B cell (primary cell): ENCODE results near the gene SLCO2B1. TPM values are rescaled to one million over a fixed set of nuclear protein-coding genes. Genes with fewer than 3 reads are reported as not detected.

Source experiments
- ATAC-seq: fragments of 200-7000 bp; cut with Tn5 transposase; one replicate; pipeline ENCODE4 v1.10.0; 2021; ENCODE audit warnings: low read depth, mild to moderate bottlenecking, moderate number of reproducible peaks, moderate library complexity
- CTCF ChIA-PET: fragments of 350-600 bp; sonication (Branson Sonifier 250); formaldehyde crosslinking; loops from one replicate; lab custom pipeline; 2021; ENCODE audit warnings: antibody characterized with exemption, inconsistent platforms; lab: Charles Lee
- POLR2A ChIA-PET: fragments of 350-600 bp; sonication (Branson Sonifier 250); formaldehyde crosslinking; loops from one replicate; lab custom pipeline; 2021; ENCODE audit warnings: antibody characterized with exemption; lab: Charles Lee
- DNase-seq: peaks from one replicate; pipeline ENCODE4 v3.0.0; 2013
- H2AFZ ChIP-seq: 2 replicates; pipeline ENCODE4 v1.6.1; 2012; ENCODE audit warnings: mild to moderate bottlenecking, low read depth, low read length; ENCODE audit not compliant: insufficient read depth, poor library complexity, severe bottlenecking
- H3K27ac ChIP-seq, 2 donors: 1 replicate in 1 of 2; 2 replicates in 1 of 2; pipeline ENCODE4 v1.5.1; 2012 to 2013; ENCODE audit warnings: low read length in 2 of 2, mild to moderate bottlenecking in 2 of 2, moderate library complexity in 1 of 2
- H3K27me3 ChIP-seq, 4 experiments: fragments of 200-600 bp in 1 of 4; sonication (generic) in 1 of 4; replicated peaks in 1 of 4; 1 replicate in 2 of 4; 2 replicates in 2 of 4; pipeline versions ENCODE4 v1.6.1 to v1.7.0; 2013 to 2016; ENCODE audit warnings: low read length in 3 of 4, mild to moderate bottlenecking in 2 of 4, mixed read lengths in 1 of 4, moderate library complexity in 1 of 4; ENCODE audit not compliant: insufficient read depth in 4 of 4, control insufficient read depth in 3 of 4; ENCODE audit errors: control extremely low read depth in 1 of 4
- H3K36me3 ChIP-seq, 2 experiments: replicated peaks in 1 of 2; 1 replicate in 1 of 2; 2 replicates in 1 of 2; pipeline versions ENCODE4 v1.6.1 to v1.7.1; 2013; ENCODE audit warnings: low read length in 1 of 2; ENCODE audit not compliant: insufficient read depth in 2 of 2, control insufficient read depth in 1 of 2; ENCODE audit errors: control extremely low read depth in 1 of 2, extremely low read depth in 1 of 2
- H3K4me1 ChIP-seq, 2 donors: fragments of 200-600 bp in 1 of 2; sonication (generic) in 1 of 2; 1 replicate in 1 of 2; 2 replicates in 1 of 2; pipeline versions ENCODE4 v1.5.1 to v1.6.1; 2013 to 2017; ENCODE audit warnings: low read length in 2 of 2; ENCODE audit not compliant: control insufficient read depth in 2 of 2, insufficient read depth in 2 of 2
- H3K4me2 ChIP-seq: replicated peaks from 2 replicates; pipeline ENCODE3; 2012; ENCODE audit warnings: mild to moderate bottlenecking, low read depth, low read length; ENCODE audit not compliant: poor library complexity, severe bottlenecking
- H3K4me3 ChIP-seq, 5 experiments: fragments of 200-600 bp in 1 of 5; sonication (generic) in 1 of 5; 1 replicate in 3 of 5; 2 replicates in 2 of 5; pipeline versions ENCODE4 v1.5.1 to v1.7.0; 2011 to 2016; ENCODE audit warnings: low read length in 4 of 5, mild to moderate bottlenecking in 4 of 5, low read depth in 2 of 5, control low read depth in 1 of 5, moderate library complexity in 1 of 5; ENCODE audit not compliant: insufficient read depth in 1 of 5; ENCODE audit errors: control extremely low read depth in 1 of 5, extremely low read depth in 1 of 5
- H3K79me2 ChIP-seq: fragments of 200-600 bp; sonication (generic); one replicate; pipeline ENCODE4 v1.6.0; 2016; ENCODE audit warnings: low read length; ENCODE audit not compliant: control insufficient read depth, insufficient read depth
- H3K9ac ChIP-seq: fragments of 200-600 bp; sonication (generic); 2 replicates; pipeline ENCODE4 v1.6.1; 2017; ENCODE audit warnings: mild to moderate bottlenecking, low read length, moderate library complexity
- H3K9me3 ChIP-seq, 3 donors: one replicate each; pipeline versions ENCODE4 v1.6.1 to v1.7.1; 2013; ENCODE audit warnings: low read length in 2 of 3; ENCODE audit not compliant: control insufficient read depth in 2 of 3, insufficient read depth in 1 of 3; ENCODE audit errors: control extremely low read depth in 1 of 3
- H4K20me1 ChIP-seq: 2 replicates; pipeline ENCODE4 v1.6.0; 2012; ENCODE audit warnings: mild to moderate bottlenecking, low read length; ENCODE audit not compliant: insufficient read depth, control insufficient read depth, poor library complexity, severe bottlenecking
- H3K27ac Mint-ChIP-seq: one replicate; pipeline ENCODE4 v1.8.0; 2021; ENCODE audit warnings: mixed read lengths
- H3K27me3 Mint-ChIP-seq: one replicate; pipeline ENCODE4 v1.8.0; 2021; ENCODE audit warnings: mixed read lengths
- H3K4me1 Mint-ChIP-seq: one replicate; pipeline ENCODE4 v1.8.0; 2021; ENCODE audit warnings: mixed read lengths
- H3K4me3 Mint-ChIP-seq: one replicate; pipeline ENCODE4 v1.8.0; 2021; ENCODE audit warnings: mixed read lengths
- H3K9me3 Mint-ChIP-seq: one replicate; pipeline ENCODE4 v1.8.0; 2022; ENCODE audit warnings: mixed read lengths; ENCODE audit not compliant: insufficient read depth
- CTCF ChIP-seq: fragments of 200-600 bp; IDR thresholded peaks from one replicate; pipeline ENCODE4 v1.8.0; 2022; ENCODE audit warnings: antibody characterized with exemption, mild to moderate bottlenecking
- EZH2 ChIP-seq: IDR thresholded peaks from 2 replicates; pipeline ENCODE4 v1.6.1; 2012; ENCODE audit warnings: borderline replicate concordance, low read depth, mild to moderate bottlenecking, moderate library complexity, low read length; ENCODE audit not compliant: insufficient read depth, poor library complexity, severe bottlenecking
- WGBS: methylation state at CpG from one replicate; pipeline ENCODE4 v1.1.5; 2013; ENCODE audit warnings: missing lambda C conversion rate; ENCODE audit not compliant: insufficient coverage; 5-methylcytosine and 5-hydroxymethylcytosine counted together
- intact Hi-C: fragments of 100-400 bp; cut with micrococcal nuclease; formaldehyde crosslinking; loops from one replicate; pipeline ENCODE4 v1.10.0; 2022
- polyA plus RNA-seq: library from polyadenylated mRNA; depleted of rRNA; stranded (reverse); fragments of >200 nt; gene quantifications from 2 replicates; pipeline ENCODE4 v1.2.3, GENCODE V29; 2012
- total RNA-seq, 2 donors: library from RNA; stranded (reverse); fragments of 120-200 nt in 1 of 2; gene quantifications; 1 replicate in 1 of 2; 2 replicates in 1 of 2; pipeline versions ENCODE4 v1.2.3 to v1.2.4, GENCODE V29; 2013 to 2022

Gene SLCO2B1
- total and polyA plus RNA-seq, 2 donors (not counting 1 experiment from before 2014, with no cell fraction given) = 1.2 TPM; not detected in 1

GRCh38 chr11:75149766-75150465, 991 bp upstream of the SLCO2B1 start:
- ATAC-seq = no peak
- H3K4me1 Mint-ChIP-seq = no peaks in the 10 kb centered on the region
- H3K79me2 ChIP-seq = no peaks in the 10 kb centered on the region
- TF ChIP-seq EZH2 = no peak
- TF ChIP-seq CTCF = no peak
- peaks cover 23% of the 10 kb centered on the region for H3K27me3 Mint-ChIP-seq
- no peak for DNase-seq
- no peak overlapping the region for H3K9ac ChIP-seq
- no peaks in the 10 kb centered on the region for H3K27me3 ChIP-seq
- intact Hi-C loops = no loop called here
- H3K4me3 Mint-ChIP-seq = no peak overlapping the region
- WGBS = 86% methylated on average over 1 of the region's 4 CpGs
- ChIA-PET POLR2A (no interaction called here), CTCF (interaction anchor here (0.8 to 3.0 kb wide), 3 partner anchors 10 to 98 kb away, joined by 5 to 19 read pairs (median 11); no protein-coding TSS in a partner anchor)
- H3K4me3 ChIP-seq = no peak overlapping the region
- H3K36me3 ChIP-seq = no peaks in the 10 kb centered on the region
- H4K20me1 ChIP-seq = no peaks in the 10 kb centered on the region
- no peaks in the 10 kb centered on the region for H3K9me3 Mint-ChIP-seq
- no peaks in the 10 kb centered on the region for H3K9me3 ChIP-seq
- no peaks in the 10 kb centered on the region for H3K4me1 ChIP-seq
- no peak overlapping the region for H3K27ac Mint-ChIP-seq
- no peak overlapping the region for H2AFZ ChIP-seq
- no peak overlapping the region for H3K4me2 ChIP-seq
- no peak overlapping the region for H3K27ac ChIP-seq

DNA sequence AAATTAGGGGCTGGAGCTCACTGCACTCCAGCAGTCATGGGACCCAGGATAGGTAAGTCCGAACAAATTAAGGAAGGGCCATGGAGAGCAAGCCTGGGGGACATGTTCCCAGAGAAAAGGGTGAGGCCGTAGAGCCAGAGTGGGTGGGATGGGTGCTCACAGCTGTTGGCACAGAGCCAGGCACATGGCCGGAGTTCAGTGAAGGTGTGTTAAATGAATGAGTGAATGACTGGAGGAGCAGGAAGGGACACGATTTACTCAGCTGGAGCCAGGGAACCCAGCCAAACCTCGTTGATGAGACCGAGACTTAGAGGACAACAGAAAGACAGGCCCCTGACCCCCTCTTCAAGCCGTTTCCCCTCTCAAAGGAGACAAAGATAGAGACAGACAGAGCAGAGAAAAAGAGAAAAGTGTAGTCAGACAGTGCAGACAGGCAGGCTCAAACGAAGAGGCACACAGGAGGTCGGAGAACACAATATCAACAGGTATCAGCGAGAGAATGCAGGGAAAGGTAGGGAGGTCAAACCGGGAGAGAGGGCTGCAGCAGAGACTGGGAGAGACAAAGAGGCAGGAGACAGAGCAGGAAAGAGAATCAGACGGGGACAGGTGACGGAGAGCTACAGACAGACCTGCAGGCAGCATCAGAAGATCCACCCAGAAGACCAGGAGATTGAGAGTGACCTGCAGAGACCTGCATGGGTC, 590 bp downstream of the SLCO2B1 start:
- no peak overlapping the region for H3K4me3 Mint-ChIP-seq
- Histone ChIP-seq H2AFZ (no peak overlapping the region), H3K9me3 (no peaks in the 10 kb centered on the region), H4K20me1 (no peaks in the 10 kb centered on the region), H3K27me3 (no peaks in the 10 kb centered on the region), H3K27ac (no peak overlapping the region), H3K9ac (no peak overlapping the region), H3K79me2 (no peaks in the 10 kb centered on the region), H3K4me3 (no peak overlapping the region), H3K36me3 (no peaks in the 10 kb centered on the region), H3K4me1 (no peaks in the 10 kb centered on the region), H3K4me2 (no peak overlapping the region)
- no peaks in the 10 kb centered on the region for H3K9me3 Mint-ChIP-seq
- ChIA-PET POLR2A (no interaction called here), CTCF (interaction anchor here (1.1 to 2.7 kb wide), 2 partner anchors 11 to 96 kb away, joined by 9 to 11 read pairs; no protein-coding TSS in a partner anchor)
- DNase-seq (no peak), ATAC-seq (no peak)
- no peaks in the 10 kb centered on the region for H3K4me1 Mint-ChIP-seq
- TF ChIP-seq CTCF (no peak), EZH2 (no peak)
- WGBS = 75% methylated on average over 13 of the region's 13 CpGs
- intact Hi-C loops = no loop called here
- H3K27ac Mint-ChIP-seq = no peak overlapping the region
- peaks cover 23% of the 10 kb centered on the region for H3K27me3 Mint-ChIP-seq
